ENCODE data around the gene IGFBP7. TPM values are rescaled to one million over a fixed set of nuclear protein-coding genes. Genes with fewer than 3 reads are reported as not detected.

Gene IGFBP7
- total and polyA plus RNA-seq, 2 of the 8 experiments (the other 6 are each of a cell fraction or from before 2014, with no cell fraction given) = 0.17 to 0.48 TPM

DNA sequence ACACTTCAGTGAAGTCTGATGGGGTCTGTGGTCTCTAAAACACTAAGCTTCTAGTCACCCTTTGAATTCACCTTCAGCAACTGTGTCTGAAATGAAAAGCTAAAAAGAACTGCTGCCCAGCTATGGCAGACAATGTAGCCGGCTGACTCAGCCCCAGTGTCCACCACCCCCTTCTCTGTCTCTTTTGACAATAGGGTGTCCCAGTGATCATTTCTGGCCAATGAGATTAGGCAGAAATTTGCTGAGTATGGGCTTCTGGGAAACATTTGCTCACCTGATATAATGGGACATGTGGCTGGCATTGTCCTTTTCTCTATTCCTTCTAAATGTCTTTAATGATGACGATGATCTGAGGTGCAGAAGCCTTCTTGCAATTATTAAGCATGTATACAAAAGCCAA is 20.6 kb downstream of the IGFBP7 start (continued):
- TF ChIP-seq, protein P1, sequence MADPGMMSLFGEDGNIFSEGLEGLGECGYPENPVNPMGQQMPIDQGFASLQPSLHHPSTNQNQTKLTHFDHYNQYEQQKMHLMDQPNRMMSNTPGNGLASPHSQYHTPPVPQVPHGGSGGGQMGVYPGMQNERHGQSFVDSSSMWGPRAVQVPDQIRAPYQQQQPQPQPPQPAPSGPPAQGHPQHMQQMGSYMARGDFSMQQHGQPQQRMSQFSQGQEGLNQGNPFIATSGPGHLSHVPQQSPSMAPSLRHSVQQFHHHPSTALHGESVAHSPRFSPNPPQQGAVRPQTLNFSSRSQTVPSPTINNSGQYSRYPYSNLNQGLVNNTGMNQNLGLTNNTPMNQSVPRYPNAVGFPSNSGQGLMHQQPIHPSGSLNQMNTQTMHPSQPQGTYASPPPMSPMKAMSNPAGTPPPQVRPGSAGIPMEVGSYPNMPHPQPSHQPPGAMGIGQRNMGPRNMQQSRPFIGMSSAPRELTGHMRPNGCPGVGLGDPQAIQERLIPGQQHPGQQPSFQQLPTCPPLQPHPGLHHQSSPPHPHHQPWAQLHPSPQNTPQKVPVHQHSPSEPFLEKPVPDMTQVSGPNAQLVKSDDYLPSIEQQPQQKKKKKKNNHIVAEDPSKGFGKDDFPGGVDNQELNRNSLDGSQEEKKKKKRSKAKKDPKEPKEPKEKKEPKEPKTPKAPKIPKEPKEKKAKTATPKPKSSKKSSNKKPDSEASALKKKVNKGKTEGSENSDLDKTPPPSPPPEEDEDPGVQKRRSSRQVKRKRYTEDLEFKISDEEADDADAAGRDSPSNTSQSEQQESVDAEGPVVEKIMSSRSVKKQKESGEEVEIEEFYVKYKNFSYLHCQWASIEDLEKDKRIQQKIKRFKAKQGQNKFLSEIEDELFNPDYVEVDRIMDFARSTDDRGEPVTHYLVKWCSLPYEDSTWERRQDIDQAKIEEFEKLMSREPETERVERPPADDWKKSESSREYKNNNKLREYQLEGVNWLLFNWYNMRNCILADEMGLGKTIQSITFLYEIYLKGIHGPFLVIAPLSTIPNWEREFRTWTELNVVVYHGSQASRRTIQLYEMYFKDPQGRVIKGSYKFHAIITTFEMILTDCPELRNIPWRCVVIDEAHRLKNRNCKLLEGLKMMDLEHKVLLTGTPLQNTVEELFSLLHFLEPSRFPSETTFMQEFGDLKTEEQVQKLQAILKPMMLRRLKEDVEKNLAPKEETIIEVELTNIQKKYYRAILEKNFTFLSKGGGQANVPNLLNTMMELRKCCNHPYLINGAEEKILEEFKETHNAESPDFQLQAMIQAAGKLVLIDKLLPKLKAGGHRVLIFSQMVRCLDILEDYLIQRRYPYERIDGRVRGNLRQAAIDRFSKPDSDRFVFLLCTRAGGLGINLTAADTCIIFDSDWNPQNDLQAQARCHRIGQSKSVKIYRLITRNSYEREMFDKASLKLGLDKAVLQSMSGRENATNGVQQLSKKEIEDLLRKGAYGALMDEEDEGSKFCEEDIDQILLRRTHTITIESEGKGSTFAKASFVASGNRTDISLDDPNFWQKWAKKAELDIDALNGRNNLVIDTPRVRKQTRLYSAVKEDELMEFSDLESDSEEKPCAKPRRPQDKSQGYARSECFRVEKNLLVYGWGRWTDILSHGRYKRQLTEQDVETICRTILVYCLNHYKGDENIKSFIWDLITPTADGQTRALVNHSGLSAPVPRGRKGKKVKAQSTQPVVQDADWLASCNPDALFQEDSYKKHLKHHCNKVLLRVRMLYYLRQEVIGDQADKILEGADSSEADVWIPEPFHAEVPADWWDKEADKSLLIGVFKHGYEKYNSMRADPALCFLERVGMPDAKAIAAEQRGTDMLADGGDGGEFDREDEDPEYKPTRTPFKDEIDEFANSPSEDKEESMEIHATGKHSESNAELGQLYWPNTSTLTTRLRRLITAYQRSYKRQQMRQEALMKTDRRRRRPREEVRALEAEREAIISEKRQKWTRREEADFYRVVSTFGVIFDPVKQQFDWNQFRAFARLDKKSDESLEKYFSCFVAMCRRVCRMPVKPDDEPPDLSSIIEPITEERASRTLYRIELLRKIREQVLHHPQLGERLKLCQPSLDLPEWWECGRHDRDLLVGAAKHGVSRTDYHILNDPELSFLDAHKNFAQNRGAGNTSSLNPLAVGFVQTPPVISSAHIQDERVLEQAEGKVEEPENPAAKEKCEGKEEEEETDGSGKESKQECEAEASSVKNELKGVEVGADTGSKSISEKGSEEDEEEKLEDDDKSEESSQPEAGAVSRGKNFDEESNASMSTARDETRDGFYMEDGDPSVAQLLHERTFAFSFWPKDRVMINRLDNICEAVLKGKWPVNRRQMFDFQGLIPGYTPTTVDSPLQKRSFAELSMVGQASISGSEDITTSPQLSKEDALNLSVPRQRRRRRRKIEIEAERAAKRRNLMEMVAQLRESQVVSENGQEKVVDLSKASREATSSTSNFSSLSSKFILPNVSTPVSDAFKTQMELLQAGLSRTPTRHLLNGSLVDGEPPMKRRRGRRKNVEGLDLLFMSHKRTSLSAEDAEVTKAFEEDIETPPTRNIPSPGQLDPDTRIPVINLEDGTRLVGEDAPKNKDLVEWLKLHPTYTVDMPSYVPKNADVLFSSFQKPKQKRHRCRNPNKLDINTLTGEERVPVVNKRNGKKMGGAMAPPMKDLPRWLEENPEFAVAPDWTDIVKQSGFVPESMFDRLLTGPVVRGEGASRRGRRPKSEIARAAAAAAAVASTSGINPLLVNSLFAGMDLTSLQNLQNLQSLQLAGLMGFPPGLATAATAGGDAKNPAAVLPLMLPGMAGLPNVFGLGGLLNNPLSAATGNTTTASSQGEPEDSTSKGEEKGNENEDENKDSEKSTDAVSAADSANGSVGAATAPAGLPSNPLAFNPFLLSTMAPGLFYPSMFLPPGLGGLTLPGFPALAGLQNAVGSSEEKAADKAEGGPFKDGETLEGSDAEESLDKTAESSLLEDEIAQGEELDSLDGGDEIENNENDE (IDR thresholded peaks at IDR 0.05; ENCODE audit: insufficient replicate concordance, low read length) = no peak
- no peak for TF ChIP-seq NRF1 (IDR thresholded peaks at IDR 0.05; ENCODE audit: low read depth, low read length)
